Nephron progenitor cell (in vitro differentiated cells): ENCODE data around the gene PVALEF.

Experiments used
- DNase-seq: peaks from one replicate; pipeline ENCODE4 v3.0.0; 2021
- H3K27ac Mint-ChIP-seq: 2 replicates; pipeline ENCODE4 v1.8.0; 2021; ENCODE audit warnings: mild to moderate bottlenecking, moderate library complexity, mixed read lengths
- H3K27me3 Mint-ChIP-seq: 2 replicates; pipeline ENCODE4 v1.8.0; 2021; ENCODE audit warnings: mild to moderate bottlenecking, low read depth, mixed read lengths; ENCODE audit not compliant: poor library complexity
- H3K36me3 Mint-ChIP-seq: 2 replicates; pipeline ENCODE4 v1.8.0; 2021; ENCODE audit warnings: low read depth, mixed read lengths
- H3K4me1 Mint-ChIP-seq: 2 replicates; pipeline ENCODE4 v1.8.0; 2021; ENCODE audit warnings: mixed read lengths
- H3K4me3 Mint-ChIP-seq: 2 replicates; pipeline ENCODE4 v1.8.0; 2021; ENCODE audit warnings: mild to moderate bottlenecking, moderate library complexity, mixed read lengths
- H3K9me3 Mint-ChIP-seq: 2 replicates; pipeline ENCODE4 v1.8.0; 2021; ENCODE audit warnings: mild to moderate bottlenecking, moderate library complexity, mixed read lengths
- CTCF ChIP-seq: fragments of 200-600 bp; sonication (generic); IDR thresholded peaks from 2 replicates; pipeline ENCODE4 v1.5.0; 2021; ENCODE audit warnings: antibody characterized with exemption

Gene PVALEF

GRCh38 chr17:81210868-81211267 lies 45.6 kb downstream of the PVALEF start:
- Mint-ChIP-seq H3K27ac (peak overlapping the region; percentile 87), H3K9me3 (no peaks in the 10 kb centered on the region), H3K27me3 (no peaks in the 10 kb centered on the region), H3K4me1 (peaks cover 5% of the 10 kb centered on the region), H3K4me3 (no peak overlapping the region), H3K36me3 (peaks cover 9% of the 10 kb centered on the region)
- DNase-seq, result no peak
- no peak for TF ChIP-seq CTCF

GRCh38 chr17:81212365-81212764 lies 47.1 kb downstream of the PVALEF start:
- DNase-seq, result no peak
- no peaks in the 10 kb centered on the region for H3K9me3 Mint-ChIP-seq
- peaks cover 5% of the 10 kb centered on the region for H3K4me1 Mint-ChIP-seq
- no peak overlapping the region for H3K4me3 Mint-ChIP-seq
- H3K27me3 Mint-ChIP-seq, result no peaks in the 10 kb centered on the region
- no peak for TF ChIP-seq CTCF
- H3K36me3 Mint-ChIP-seq, result peaks cover 17% of the 10 kb centered on the region
- H3K27ac Mint-ChIP-seq, result peak overlapping the region; percentile 33

GRCh38 chr17:81213978-81214377 lies 48.7 kb downstream of the PVALEF start:
- peaks cover 5% of the 10 kb centered on the region for H3K4me1 Mint-ChIP-seq
- H3K27me3 Mint-ChIP-seq, result no peaks in the 10 kb centered on the region

GRCh38 chr17:81217491-81217890 lies 52.2 kb downstream of the PVALEF start:
- Mint-ChIP-seq H3K4me3 (no peak overlapping the region), H3K9me3 (no peaks in the 10 kb centered on the region), H3K27me3 (no peaks in the 10 kb centered on the region), H3K36me3 (peaks cover 25% of the 10 kb centered on the region), H3K4me1 (peaks cover 11% of the 10 kb centered on the region), H3K27ac (no peak overlapping the region)
- DNase-seq, result no peak
- TF ChIP-seq CTCF, result no peak

More at GRCh38 chr17:81213978-81214377, 48.7 kb downstream of the PVALEF start:
- peak overlapping the region; percentile 86 for H3K27ac Mint-ChIP-seq
- H3K9me3 Mint-ChIP-seq, result no peaks in the 10 kb centered on the region
- peaks cover 21% of the 10 kb centered on the region for H3K36me3 Mint-ChIP-seq
- no peak overlapping the region for H3K4me3 Mint-ChIP-seq
- no peak for TF ChIP-seq CTCF
- no peak for DNase-seq

GRCh38 chr17:81218459-81218858 lies 53.2 kb downstream of the PVALEF start:
- no peak for TF ChIP-seq CTCF

GRCh38 chr17:81218991-81219390 lies 53.7 kb downstream of the PVALEF start:
- H3K4me3 Mint-ChIP-seq, result no peak overlapping the region
- no peaks in the 10 kb centered on the region for H3K9me3 Mint-ChIP-seq
- no peaks in the 10 kb centered on the region for H3K27me3 Mint-ChIP-seq
- H3K27ac Mint-ChIP-seq, result no peak overlapping the region
- no peak for TF ChIP-seq CTCF
- H3K36me3 Mint-ChIP-seq, result peaks cover 21% of the 10 kb centered on the region
- H3K4me1 Mint-ChIP-seq, result peaks cover 17% of the 10 kb centered on the region
- DNase-seq, result no peak

More at GRCh38 chr17:81218459-81218858, 53.2 kb downstream of the PVALEF start:
- peaks cover 21% of the 10 kb centered on the region for H3K36me3 Mint-ChIP-seq
- H3K9me3 Mint-ChIP-seq, result no peaks in the 10 kb centered on the region
- no peak for DNase-seq
- H3K27me3 Mint-ChIP-seq, result no peaks in the 10 kb centered on the region
- H3K4me3 Mint-ChIP-seq, result no peak overlapping the region
- H3K27ac Mint-ChIP-seq, result no peak overlapping the region
- peaks cover 12% of the 10 kb centered on the region for H3K4me1 Mint-ChIP-seq
